Measurements from ENCODE around the gene NPBWR2. TPM values are rescaled to one million over a fixed set of nuclear protein-coding genes. Genes with fewer than 3 reads are reported as not detected.

The NPBWR2 gene
- total RNA-seq, 1 donor, result not detected

GRCh38 chr20:64148581-64148980 lies 41.2 kb upstream of the NPBWR2 start:
- TF ChIP-seq CTCF (IDR thresholded peaks at IDR 0.05; ENCODE audit: insufficient read depth, low read depth, low read length), result no peak
- no peak overlapping the region for H3K4me3 ChIP-seq (ENCODE audit: low read depth, low read length)
- no peak for DNase-seq (ENCODE audit: low read depth)

GRCh38 chr20:64146936-64147477 lies 39.6 kb upstream of the NPBWR2 start:
- TF ChIP-seq CTCF (IDR thresholded peaks at IDR 0.05; ENCODE audit: insufficient read depth, low read depth, low read length), result no peak
- no peak for DNase-seq (ENCODE audit: low read depth)
- H3K4me3 ChIP-seq (ENCODE audit: low read depth, low read length), result no peak overlapping the region

- no peak for DNase-seq (ENCODE audit: low read depth)
- no peak overlapping the region for H3K4me3 ChIP-seq (ENCODE audit: low read depth, low read length)
- no peak for TF ChIP-seq CTCF (IDR thresholded peaks at IDR 0.05; ENCODE audit: insufficient read depth, low read depth, low read length)
Measured at GRCh38 chr20:64146301-64146935, 39.1 kb upstream of the NPBWR2 start.

GRCh38 chr20:64145458-64146300 lies 38.3 kb upstream of the NPBWR2 start:
- no peak for TF ChIP-seq CTCF (IDR thresholded peaks at IDR 0.05; ENCODE audit: insufficient read depth, low read depth, low read length)
- no peak overlapping the region for H3K4me3 ChIP-seq (ENCODE audit: low read depth, low read length)
- DNase-seq (ENCODE audit: low read depth), result no peak

GRCh38 chr20:64144144-64144912 lies 37.0 kb upstream of the NPBWR2 start:
- TF ChIP-seq CTCF (IDR thresholded peaks at IDR 0.05; ENCODE audit: insufficient read depth, low read depth, low read length), result no peak
- DNase-seq (ENCODE audit: low read depth), result no peak
- H3K4me3 ChIP-seq (ENCODE audit: low read depth, low read length), result no peak overlapping the region

- H3K4me3 ChIP-seq (ENCODE audit: low read depth, low read length), result no peak overlapping the region
- no peak for TF ChIP-seq CTCF (IDR thresholded peaks at IDR 0.05; ENCODE audit: insufficient read depth, low read depth, low read length)
- no peak for DNase-seq (ENCODE audit: low read depth)
Measured at GRCh38 chr20:64143018-64143801, 35.8 kb upstream of the NPBWR2 start.

All from fibroblast of villous mesenchyme (primary cell).